Chondrocyte (in vitro differentiated cells): Measurements from ENCODE around the gene RNF26. TPM values are rescaled to one million over a fixed set of nuclear protein-coding genes. Genes with fewer than 3 reads are reported as not detected.

Source experiments
- DNase-seq: peaks from one replicate; pipeline ENCODE4 v3.0.0; 2021; ENCODE audit warnings: mixed read lengths, low spot score
- H3K27ac Mint-ChIP-seq: one replicate; pipeline ENCODE4 v1.8.0; 2021; ENCODE audit warnings: mild to moderate bottlenecking, moderate library complexity, mixed read lengths; ENCODE audit not compliant: unreplicated experiment
- H3K27me3 Mint-ChIP-seq: 2 replicates; pipeline ENCODE4 v1.8.0; 2021; ENCODE audit warnings: low read depth, mixed read lengths
- H3K36me3 Mint-ChIP-seq: 2 replicates; pipeline ENCODE4 v1.8.0; 2021; ENCODE audit warnings: low read depth, mixed read lengths
- H3K4me1 Mint-ChIP-seq: 2 replicates; pipeline ENCODE4 v1.8.0; 2021; ENCODE audit warnings: low read depth, mild to moderate bottlenecking, mixed read lengths
- H3K4me3 Mint-ChIP-seq: one replicate; pipeline ENCODE4 v1.8.0; 2021; ENCODE audit warnings: mild to moderate bottlenecking, moderate library complexity, mixed read lengths; ENCODE audit not compliant: unreplicated experiment
- H3K9me3 Mint-ChIP-seq: 2 replicates; pipeline ENCODE4 v1.8.0; 2021; ENCODE audit warnings: low read depth, mixed read lengths
- CTCF ChIP-seq: fragments of 200-600 bp; sonication (generic); IDR thresholded peaks from 2 replicates; pipeline ENCODE4 v1.5.0; 2021; ENCODE audit warnings: antibody characterized with exemption, mild to moderate bottlenecking, moderate library complexity
- total RNA-seq: library from RNA; stranded (reverse); gene quantifications from 3 replicates; pipeline ENCODE4 v1.2.1, GENCODE V29; 2021

Gene RNF26
- total RNA-seq, 1 donor from 2014 or later, result 22.8 TPM

DNA sequence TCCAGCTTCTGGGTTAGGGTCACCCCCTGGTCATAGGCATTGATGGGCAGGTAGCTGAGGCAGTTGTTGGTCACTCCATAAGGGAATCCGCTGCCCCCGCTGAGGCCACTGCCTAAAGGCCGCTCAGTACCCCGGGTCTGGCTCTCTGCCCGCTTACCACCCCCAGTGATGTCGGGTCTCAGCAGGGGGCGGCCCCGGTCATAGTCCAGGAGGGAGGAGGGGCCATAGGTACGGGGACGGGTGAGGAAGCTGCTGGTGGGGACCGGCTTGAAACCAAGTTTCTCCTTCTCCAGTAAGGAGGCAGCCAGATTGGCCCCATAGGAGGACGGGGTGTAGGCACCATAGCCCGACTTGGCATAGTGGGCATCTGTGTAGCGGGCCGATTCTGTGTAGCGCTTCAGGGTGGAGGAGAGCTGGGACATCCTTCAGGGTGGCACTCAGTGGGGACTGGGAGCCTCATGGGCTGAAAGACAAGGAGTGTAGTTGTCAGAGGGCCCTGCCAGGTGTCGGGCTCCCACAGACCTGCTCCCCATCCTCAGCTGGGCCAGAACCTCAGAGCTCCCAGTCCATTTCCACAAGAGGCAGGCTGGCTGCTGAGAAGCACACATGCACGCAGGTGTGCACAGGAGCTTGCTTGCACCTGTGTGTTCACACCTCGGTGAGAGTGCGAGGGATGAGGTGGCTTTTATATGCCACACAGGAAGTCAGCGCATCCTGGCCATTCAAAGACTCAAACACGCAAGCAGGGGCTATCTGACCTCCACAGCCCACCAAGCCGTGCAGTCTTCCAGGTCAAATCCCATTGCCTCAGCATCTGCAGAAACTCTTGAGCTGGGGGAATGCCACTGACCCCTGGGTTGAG lies 39.0 kb downstream of the RNF26 start:
- Mint-ChIP-seq H3K9me3 (no peaks in the 10 kb centered on the region), H3K27me3 (peaks cover 2% of the 10 kb centered on the region), H3K4me3 (no peak overlapping the region), H3K27ac (no peak overlapping the region), H3K36me3 (no peaks in the 10 kb centered on the region), H3K4me1 (peaks cover 19% of the 10 kb centered on the region)
- DNase-seq, result no peak
- no peak for TF ChIP-seq CTCF

DNA sequence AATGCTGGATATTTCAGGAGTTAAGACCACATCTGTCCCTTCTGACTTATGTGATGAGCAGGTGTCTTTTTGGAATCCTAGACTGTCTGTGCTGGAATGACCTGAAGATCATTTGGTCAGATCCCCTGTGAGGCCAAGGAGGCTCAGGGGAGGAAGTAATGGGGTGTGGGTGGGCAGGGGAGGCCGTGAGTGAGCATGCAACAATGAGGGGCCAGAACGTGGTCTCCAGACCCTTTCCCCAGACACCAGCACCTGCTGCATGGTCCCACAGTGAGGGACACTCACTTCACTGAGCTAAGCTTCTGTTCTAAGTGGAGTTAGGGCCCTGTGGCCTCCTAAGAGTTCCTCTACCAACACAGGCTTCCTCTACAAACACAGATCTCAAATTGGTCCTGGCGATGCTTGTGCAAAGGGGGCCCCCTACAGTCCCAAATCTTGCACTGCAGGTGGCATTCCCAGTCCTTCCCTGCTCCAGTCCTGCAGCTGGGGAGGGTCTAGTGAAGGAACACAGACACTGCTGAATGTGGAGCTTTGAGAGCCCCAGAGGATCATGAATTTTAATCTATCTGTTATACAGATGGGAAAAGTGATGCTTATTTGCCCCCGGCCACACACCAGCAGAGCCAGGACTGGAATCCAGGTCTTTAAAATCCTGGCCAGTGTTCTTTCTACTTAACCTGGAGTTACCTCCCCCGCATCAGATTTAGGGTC lies 39.7 kb downstream of the RNF26 start:
- peaks cover 21% of the 10 kb centered on the region for H3K4me1 Mint-ChIP-seq
- DNase-seq, result no peak
- TF ChIP-seq CTCF, result peak; percentile 89
- H3K4me3 Mint-ChIP-seq, result no peak overlapping the region
- no peak overlapping the region for H3K27ac Mint-ChIP-seq
- peaks cover 2% of the 10 kb centered on the region for H3K27me3 Mint-ChIP-seq
- no peaks in the 10 kb centered on the region for H3K36me3 Mint-ChIP-seq
- no peaks in the 10 kb centered on the region for H3K9me3 Mint-ChIP-seq

GRCh38 chr11:119374632-119375336 lies 40.5 kb downstream of the RNF26 start:
- no peak for TF ChIP-seq CTCF
- Mint-ChIP-seq H3K27me3 (peaks cover 2% of the 10 kb centered on the region), H3K4me3 (no peak overlapping the region), H3K4me1 (peaks cover 23% of the 10 kb centered on the region), H3K27ac (no peak overlapping the region), H3K9me3 (no peaks in the 10 kb centered on the region), H3K36me3 (no peaks in the 10 kb centered on the region)
- no peak for DNase-seq

DNA sequence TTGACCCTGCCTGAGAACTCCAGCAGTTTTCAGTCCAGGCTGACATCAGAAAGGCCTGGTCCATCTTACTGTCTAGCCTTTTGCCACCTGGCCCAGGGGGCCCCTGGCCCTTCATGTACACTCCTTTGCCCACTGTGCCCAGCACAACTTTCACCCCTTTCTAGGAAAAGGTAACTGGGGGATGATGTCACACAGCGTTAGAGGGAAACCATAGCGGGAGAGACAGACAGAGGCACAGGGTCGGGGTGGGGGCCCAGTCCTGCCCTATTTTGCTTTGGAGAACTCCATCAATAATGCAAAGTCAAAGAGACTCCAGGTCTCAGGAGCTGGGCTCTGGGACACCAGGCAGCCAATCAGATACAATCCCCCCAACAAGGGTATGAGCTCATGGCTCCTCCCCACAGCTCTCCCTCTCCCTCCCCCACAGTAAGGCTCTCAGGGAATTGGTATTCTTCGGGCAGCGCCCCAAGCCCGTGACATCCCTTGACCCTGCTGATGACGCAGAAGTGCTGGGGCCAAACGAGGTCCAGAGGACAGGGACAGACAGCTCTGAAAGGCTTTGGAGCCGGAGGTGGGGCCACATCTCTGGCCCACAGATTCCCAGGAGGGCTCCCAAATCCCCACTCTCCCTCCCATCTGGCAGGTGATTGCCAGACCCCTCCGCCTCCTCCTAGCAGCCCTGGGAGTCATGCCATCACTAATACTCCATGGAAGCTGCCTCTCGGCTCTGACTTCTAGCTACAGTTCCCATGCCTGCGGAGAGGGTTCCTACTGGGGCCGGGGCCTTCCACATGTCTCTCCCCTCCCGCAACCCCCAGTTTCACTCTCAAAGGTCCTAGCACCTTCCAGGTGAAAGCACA lies 41.2 kb downstream of the RNF26 start:
- TF ChIP-seq CTCF, result no peak
- Mint-ChIP-seq H3K9me3 (no peaks in the 10 kb centered on the region), H3K27ac (no peak overlapping the region), H3K4me3 (no peak overlapping the region), H3K27me3 (no peaks in the 10 kb centered on the region), H3K36me3 (no peaks in the 10 kb centered on the region), H3K4me1 (peaks cover 20% of the 10 kb centered on the region)
- peak; percentile 62 for DNase-seq
